NCI-H128 (cell line): ENCODE measurements around the gene SLC44A5.
"Not testable (repeated sequence)": the region's sequence is repeated elsewhere in the genome, so short reads cannot be mapped to it uniquely, and the experiment has no call there.

Source experiments
- DNase-seq: peaks from one replicate; lab custom pipeline; 2025; ENCODE audit not compliant: unreplicated experiment; lab: John Stamatoyannopoulos, UW

The SLC44A5 gene

GRCh38 chr1:75611014-75611413, at the start of gene SLC44A5:
Gene SLC44A5, minus strand, starts transcription at chr1:75611114. Its CDS starts 69,667 bp downstream, at chr1:75541447.
- no peak for DNase-seq

GRCh38 chr1:75655931-75656330, 45.0 kb upstream of the SLC44A5 start:
- no peak for DNase-seq

- DNase-seq = not testable (repeated sequence)
Observed at GRCh38 chr1:75647183-75647582, 36.3 kb upstream of the SLC44A5 start.

- not testable (repeated sequence) for DNase-seq
Observed at GRCh38 chr1:75645153-75645552, 34.2 kb upstream of the SLC44A5 start.

GRCh38 chr1:75643460-75643859, 32.5 kb upstream of the SLC44A5 start:
- DNase-seq = no peak

- no peak for DNase-seq
Observed at GRCh38 chr1:75641325-75641724, 30.4 kb upstream of the SLC44A5 start.

- no peak for DNase-seq
Observed at GRCh38 chr1:75640137-75640536, 29.2 kb upstream of the SLC44A5 start.

- DNase-seq = peak; percentile 48
Observed at GRCh38 chr1:75632350-75632949, 21.5 kb upstream of the SLC44A5 start.

GRCh38 chr1:75630998-75631397, 20.1 kb upstream of the SLC44A5 start:
- no peak for DNase-seq

- no peak for DNase-seq
Observed at GRCh38 chr1:75630004-75630594, 19.2 kb upstream of the SLC44A5 start.

GRCh38 chr1:75625795-75626194, 14.9 kb upstream of the SLC44A5 start:
- no peak for DNase-seq

GRCh38 chr1:75618382-75618781, 7.5 kb upstream of the SLC44A5 start:
- DNase-seq = no peak

- DNase-seq = no peak
Observed at GRCh38 chr1:75616436-75617433, 5.8 kb upstream of the SLC44A5 start.

- peak; percentile 17 for DNase-seq
Observed at GRCh38 chr1:75615613-75616435, 4.9 kb upstream of the SLC44A5 start.

GRCh38 chr1:75614399-75614756, 3.5 kb upstream of the SLC44A5 start:
- DNase-seq = no peak

- DNase-seq = no peak
Observed at GRCh38 chr1:75613916-75614315, 3.0 kb upstream of the SLC44A5 start.

- no peak for DNase-seq
Observed at GRCh38 chr1:75612976-75613375, 2.1 kb upstream of the SLC44A5 start.

- no peak for DNase-seq
Observed at GRCh38 chr1:75602486-75602885, 8.4 kb downstream of the SLC44A5 start.

- DNase-seq = no peak
Observed at GRCh38 chr1:75600781-75601180, 10.1 kb downstream of the SLC44A5 start.

GRCh38 chr1:75594327-75594726, 16.6 kb downstream of the SLC44A5 start:
- DNase-seq = no peak

GRCh38 chr1:75593457-75593856, 17.5 kb downstream of the SLC44A5 start:
- not testable (repeated sequence) for DNase-seq
